Measurements from ENCODE around the gene PPFIA4. TPM values are rescaled to one million over a fixed set of nuclear protein-coding genes. Genes with fewer than 3 reads are reported as not detected.
A peak's percentile ranks its signal among the peaks of the same experiment; 100 is the strongest.

Gene PPFIA4
- total and polyA plus RNA-seq, 9 of the 15 experiments (the other 6 are each of a cell fraction or from before 2014, with no cell fraction given) = 0.07 to 12.0 (median 0.70) TPM

DNA sequence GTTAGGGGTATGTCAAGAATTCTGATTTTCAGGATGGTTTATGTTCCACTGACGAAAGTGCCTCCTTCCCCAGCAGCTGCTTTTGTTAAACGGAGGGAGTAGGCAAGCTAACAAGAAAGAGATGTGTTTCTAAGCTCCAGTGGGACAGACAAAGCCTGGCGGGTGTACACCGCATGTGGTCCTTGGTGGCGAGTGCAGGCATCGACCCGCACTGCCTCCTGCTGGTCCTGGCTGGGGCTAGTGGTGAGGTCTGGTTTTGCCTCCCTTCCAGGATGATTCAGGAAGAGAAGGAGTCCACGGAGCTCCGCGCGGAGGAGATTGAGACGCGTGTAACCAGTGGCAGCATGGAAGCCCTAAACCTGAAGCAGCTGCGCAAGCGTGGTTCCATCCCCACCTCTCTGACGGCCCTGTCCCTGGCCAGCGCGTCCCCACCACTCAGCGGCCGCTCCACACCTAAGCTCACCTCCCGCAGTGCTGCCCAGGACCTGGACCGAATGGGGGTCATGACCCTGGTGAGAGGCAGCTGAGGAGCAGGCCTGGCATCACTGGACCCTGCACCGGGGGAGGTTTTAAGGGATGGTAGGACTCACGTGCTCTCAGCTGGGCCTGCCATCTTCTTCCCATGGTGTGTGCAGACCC lies 29.0 kb downstream of the PPFIA4 start:
- CTCF ChIA-PET (ENCODE audit: low intra/inter-chr PET ratio) = no interaction called here
- H3K79me2 ChIP-seq (ENCODE audit: control insufficient read depth, insufficient read depth, low read length) = no peaks in the 10 kb centered on the region
- no peaks in the 10 kb centered on the region for H3K9me1 ChIP-seq (ENCODE audit: control insufficient read depth, insufficient read depth, low read length)
- peaks cover 0 to 9% of the 10 kb centered on the region in 2 experiments; a peak in 2 of 5 replicates for H3K4me1 ChIP-seq (replicated peaks in 1 of 2; ENCODE audit: control insufficient read depth in 2 of 2, insufficient read depth in 2 of 2, low read length in 2 of 2)
- WGBS (ENCODE audit: insufficient coverage, low coverage, missing lambda C conversion rate) = 9% methylated on average over 24 of the region's 24 CpGs
- H3K9me3 ChIP-seq (replicated peaks; ENCODE audit: control insufficient read depth, insufficient read depth, low read depth, low read length) = no peaks in the 10 kb centered on the region
- no peak overlapping the region; a peak in 1 of 4 replicates for H3K9ac ChIP-seq (ENCODE audit: insufficient read depth in 1 of 2, low read depth in 2 of 2, low read length in 2 of 2)
- no peak overlapping the region for H3K27ac ChIP-seq (ENCODE audit: extremely low read depth, low read depth, low read length)
- H2AFZ ChIP-seq (ENCODE audit: low read depth, low read length) = no peak overlapping the region
- peak; percentile 55 to 74 (median 63) for DNase-seq (ENCODE audit: extremely low read depth in 1 of 4, low spot score in 3 of 4)
- peak; percentile 77 for FAIRE-seq
- H3K4me3 ChIP-seq = no peak overlapping the region
- peaks cover 56 to 91% of the 10 kb centered on the region in 2 experiments for H3K27me3 ChIP-seq (ENCODE audit: control insufficient read depth in 2 of 2, insufficient read depth in 2 of 2, low read length in 2 of 2)
- intact Hi-C loops (cut with micrococcal nuclease) = no loop called here
- POLR2A ChIA-PET = interaction anchor here (0.5 to 1.2 kb wide), 10 partner anchors 15 to 801 kb away, joined by 3 to 7 read pairs (median 3); no protein-coding TSS in a partner anchor
- no peak overlapping the region for H3K4me2 ChIP-seq (ENCODE audit: insufficient read depth, low read length)
- no TSS peak for BruUV-seq (replicated peaks)
- H3K36me3 ChIP-seq (ENCODE audit: control insufficient read depth, insufficient read depth, low read length) = no peaks in the 10 kb centered on the region
- in situ Hi-C loops (cut with MboI) = no loop called here
- peak; percentile 92 for ATAC-seq
- peaks cover 11% of the 10 kb centered on the region; the same call in 1 of the 2 replicates for H4K20me1 ChIP-seq (replicated peaks; ENCODE audit: control insufficient read depth, insufficient read depth, low read length)
- TF ChIP-seq, protein P1, sequence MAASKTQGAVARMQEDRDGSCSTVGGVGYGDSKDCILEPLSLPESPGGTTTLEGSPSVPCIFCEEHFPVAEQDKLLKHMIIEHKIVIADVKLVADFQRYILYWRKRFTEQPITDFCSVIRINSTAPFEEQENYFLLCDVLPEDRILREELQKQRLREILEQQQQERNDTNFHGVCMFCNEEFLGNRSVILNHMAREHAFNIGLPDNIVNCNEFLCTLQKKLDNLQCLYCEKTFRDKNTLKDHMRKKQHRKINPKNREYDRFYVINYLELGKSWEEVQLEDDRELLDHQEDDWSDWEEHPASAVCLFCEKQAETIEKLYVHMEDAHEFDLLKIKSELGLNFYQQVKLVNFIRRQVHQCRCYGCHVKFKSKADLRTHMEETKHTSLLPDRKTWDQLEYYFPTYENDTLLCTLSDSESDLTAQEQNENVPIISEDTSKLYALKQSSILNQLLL (CRISPR knock-in tag; IDR thresholded peaks at IDR 0.05; ENCODE audit: borderline replicate concordance) = no peak
- no peak for TF ChIP-seq NCOA4 (IDR thresholded peaks at IDR 0.05; ENCODE audit: partially characterized antibody)
- TF ChIP-seq RBM39 (optimal IDR thresholded peaks at IDR 0.05; ENCODE audit: low read depth, low read length) = no peak
- TF ChIP-seq CHCHD3 (CRISPR knock-in tag; IDR thresholded peaks at IDR 0.05) = no peak
- no peak for TF ChIP-seq MTA2 (IDR thresholded peaks at IDR 0.05; ENCODE audit: low read depth)
- 0 out of 2 replicates have a peak, but pooled peaks have one; percentile 15 for TF ChIP-seq USF1 (CRISPR knock-in tag; IDR thresholded peaks at IDR 0.05)
- no peak for TF ChIP-seq SMARCE1 (IDR thresholded peaks at IDR 0.05)
- no peak for TF ChIP-seq ATF1 (CRISPR knock-in tag; IDR thresholded peaks at IDR 0.05)
- no peak for TF ChIP-seq ATF1 (tag; IDR thresholded peaks at IDR 0.05)
- no peak for TF ChIP-seq IFI16 (CRISPR knock-in tag; IDR thresholded peaks at IDR 0.05)
- TF ChIP-seq HNRNPH1 (optimal IDR thresholded peaks at IDR 0.05; ENCODE audit: low read depth, low read length) = no peak
- no peak for TF ChIP-seq NFATC3 (IDR thresholded peaks at IDR 0.05)
- TF ChIP-seq, protein P2, sequence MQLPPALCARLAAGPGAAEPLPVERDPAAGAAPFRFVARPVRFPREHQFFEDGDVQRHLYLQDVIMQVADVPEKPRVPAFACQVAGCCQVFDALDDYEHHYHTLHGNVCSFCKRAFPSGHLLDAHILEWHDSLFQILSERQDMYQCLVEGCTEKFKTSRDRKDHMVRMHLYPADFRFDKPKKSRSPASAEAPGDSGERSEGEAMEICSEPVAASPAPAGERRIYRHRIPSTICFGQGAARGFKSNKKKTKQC (CRISPR knock-in tag; IDR thresholded peaks at IDR 0.05) = 0 out of 2 replicates have a peak, but pooled peaks have one; percentile 41
- no peak for TF ChIP-seq ZNF695 (CRISPR knock-in tag; IDR thresholded peaks at IDR 0.05)
- peak; percentile 16; the same call in 1 of the 2 replicates for TF ChIP-seq CTBP1 (IDR thresholded peaks at IDR 0.05; ENCODE audit: borderline replicate concordance)
